NCI-H226 (cell line): ENCODE data around the gene PIEZO1.

Experiments used
- DNase-seq: peaks from one replicate; pipeline ENCODE4 v3.0.0-alpha.2; 2015

The PIEZO1 gene

GRCh38 chr16:88699180-88699579 is 85.8 kb downstream of the PIEZO1 start:
- no peak for DNase-seq

- no peak for DNase-seq
Observed at GRCh38 chr16:88698646-88699045, 86.4 kb downstream of the PIEZO1 start.

DNA sequence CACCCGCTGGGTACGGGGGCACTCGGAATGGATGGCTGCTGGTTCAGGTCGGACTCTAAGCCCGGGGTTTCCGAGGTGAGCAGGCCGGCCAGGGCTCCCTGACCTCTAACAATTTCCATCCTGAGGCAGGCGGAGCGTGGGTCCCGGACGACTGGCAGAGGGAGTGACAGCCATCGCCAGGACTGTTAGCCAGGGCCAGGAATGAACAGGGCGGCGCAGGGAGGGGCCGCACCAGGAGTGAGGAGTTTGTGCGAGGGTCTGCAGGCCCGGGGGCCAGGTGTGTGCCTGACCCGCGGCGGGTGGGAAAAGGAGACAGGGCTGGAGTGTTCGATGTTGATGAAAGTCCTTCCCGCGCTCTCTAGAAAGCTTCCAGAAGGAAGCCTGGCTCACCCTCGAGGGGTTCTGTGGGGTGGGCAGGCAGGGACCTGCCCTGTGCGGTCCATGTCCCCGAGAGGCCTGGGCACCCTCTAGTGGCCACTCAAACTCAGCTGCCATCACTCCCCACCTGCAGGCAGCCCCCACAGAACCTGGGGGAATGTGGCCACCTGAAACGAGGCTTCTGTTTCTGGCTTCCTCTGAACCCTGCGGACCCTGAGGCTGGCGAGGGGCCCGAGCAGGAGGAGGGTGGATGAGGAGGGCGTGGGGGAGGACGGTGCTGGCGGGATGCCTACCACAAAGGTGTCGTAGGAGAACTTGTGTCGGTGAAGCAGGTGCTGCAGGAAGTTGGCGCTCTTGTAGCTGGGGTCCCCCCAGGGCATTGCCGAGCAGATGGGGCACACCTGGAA is 87.0 kb downstream of the PIEZO1 start:
- DNase-seq = no peak

DNA sequence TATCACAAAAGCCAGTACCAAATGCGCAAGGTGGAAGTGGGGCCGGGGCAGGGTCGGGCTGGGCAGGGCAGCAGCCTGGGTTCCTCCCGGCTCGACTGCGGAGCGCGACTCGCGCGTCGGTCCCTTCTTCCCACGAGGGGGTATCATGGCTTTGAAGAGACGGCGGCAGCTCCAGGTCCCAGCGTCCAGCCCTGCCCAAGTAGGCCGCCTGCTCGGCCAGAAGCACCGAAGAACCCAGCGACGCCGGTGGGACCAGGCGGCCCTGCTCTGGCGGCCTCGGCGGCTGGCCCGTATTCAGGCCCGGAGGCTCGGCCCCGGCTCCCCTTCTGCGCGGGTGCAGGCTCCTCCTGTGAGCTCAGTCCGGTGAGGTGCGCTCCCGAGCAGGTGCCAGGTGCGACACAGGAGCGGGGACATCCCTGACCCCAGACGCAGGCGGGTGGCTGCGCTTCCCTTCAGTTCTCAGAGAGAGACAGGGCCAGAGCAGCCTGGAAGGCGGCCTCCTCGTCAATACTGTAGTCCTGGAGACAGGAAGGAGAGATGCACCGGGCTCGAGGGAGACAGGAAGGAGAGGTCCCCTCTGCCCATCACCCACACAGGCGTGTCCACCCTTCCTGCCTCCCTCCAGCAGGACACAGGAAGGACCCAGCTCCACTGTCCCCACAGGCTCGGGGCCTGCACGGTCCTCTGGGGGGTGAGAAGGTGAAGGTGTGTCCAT is 87.7 kb downstream of the PIEZO1 start:
- no peak for DNase-seq

DNA sequence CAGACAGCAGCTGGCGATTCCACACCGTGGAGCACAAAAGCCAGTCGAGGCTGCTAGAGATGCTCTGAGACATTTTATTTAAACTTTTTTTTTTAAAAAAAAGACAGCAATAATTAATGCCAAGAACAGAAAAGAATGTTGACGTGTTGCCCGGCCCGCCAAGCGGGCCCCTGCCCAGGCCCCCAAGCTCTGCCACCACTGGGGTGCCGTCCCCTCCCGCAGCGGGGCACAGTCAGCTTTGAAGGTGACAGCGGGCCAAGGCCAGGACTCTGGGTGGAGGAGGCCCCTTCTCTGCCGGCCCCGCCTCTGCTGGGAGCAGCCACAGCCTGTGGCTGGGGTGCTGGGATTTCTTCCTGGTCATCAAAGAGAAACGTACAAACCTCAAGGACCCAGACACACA is 88.6 kb downstream of the PIEZO1 start:
- DNase-seq = no peak

- DNase-seq = no peak
Observed at GRCh38 chr16:88695753-88696152, 89.3 kb downstream of the PIEZO1 start.

- no peak for DNase-seq
Observed at GRCh38 chr16:88695218-88695617, 89.8 kb downstream of the PIEZO1 start.

GRCh38 chr16:88694221-88695087 is 90.6 kb downstream of the PIEZO1 start:
- DNase-seq = no peak

- no peak for DNase-seq
Observed at GRCh38 chr16:88693420-88694177, 91.4 kb downstream of the PIEZO1 start.

GRCh38 chr16:88692861-88693260 is 92.2 kb downstream of the PIEZO1 start:
- DNase-seq = no peak

DNA sequence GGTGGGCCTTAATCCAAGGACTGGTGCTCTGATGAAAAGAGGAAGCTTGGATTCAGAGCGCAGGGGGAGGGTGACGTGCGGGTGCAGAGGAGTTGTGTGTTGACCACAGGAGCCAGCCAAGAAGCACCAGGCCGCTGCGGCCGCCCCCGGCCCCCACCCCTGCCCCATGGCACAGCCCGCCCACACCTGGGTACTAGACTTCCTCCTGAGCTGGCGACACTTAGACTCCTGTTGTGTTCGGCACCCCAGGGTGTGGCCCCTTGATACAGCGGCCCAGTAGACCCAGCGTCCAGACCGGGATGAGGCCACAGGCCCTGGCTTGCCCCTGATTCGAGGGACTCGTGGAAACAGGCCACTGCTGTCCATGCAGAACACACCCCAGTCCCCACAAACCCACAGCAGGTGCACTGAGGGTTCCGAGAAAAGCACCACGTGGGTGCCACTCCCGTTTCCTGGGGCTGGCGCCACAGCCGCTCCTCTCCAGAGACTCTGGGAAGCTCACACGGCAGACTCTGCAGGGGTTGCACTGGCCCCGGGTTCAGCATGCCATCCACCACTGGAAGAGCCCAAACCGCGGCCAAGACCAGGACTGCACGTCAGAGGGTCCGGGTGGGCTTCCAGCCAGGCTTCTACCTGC is 93.0 kb downstream of the PIEZO1 start:
- no peak for DNase-seq

DNA sequence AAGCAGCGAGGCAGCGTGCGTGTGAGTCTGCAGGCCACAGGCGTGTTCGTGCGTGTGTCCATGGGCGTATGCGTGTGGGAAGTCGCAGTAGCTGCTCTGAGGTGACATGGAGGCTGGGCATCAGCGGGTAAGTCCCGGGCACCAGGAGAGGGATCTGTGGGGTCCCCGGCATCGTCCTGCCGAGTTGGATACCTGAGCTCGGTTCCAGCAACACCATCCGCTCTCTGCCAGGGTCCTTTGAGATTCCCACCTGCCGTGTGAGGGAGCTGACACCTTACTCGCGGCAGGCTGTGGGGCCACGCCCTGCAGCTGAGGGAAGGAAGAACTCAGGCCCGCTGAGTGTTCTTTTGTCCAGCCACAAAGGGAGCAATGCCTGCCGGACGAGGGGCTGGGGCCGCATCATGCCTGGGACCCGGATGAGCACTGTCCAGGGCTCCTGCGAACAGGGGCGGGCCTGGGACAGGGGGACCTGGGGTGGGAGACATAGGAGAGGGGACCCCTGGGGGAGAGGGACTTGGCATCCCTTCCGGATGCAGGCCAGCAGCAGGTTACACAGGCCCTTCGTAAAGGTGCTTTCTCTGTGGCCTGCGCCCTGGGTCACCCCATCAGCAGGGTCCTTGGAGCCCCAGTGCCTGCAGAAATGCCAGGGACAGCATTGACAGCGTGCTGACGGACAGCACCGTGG is 93.7 kb downstream of the PIEZO1 start:
- DNase-seq = no peak

GRCh38 chr16:88690341-88691128 is 94.5 kb downstream of the PIEZO1 start:
- DNase-seq = no peak

- DNase-seq = peak; percentile 75
Observed at GRCh38 chr16:88688013-88688778, 96.8 kb downstream of the PIEZO1 start.

DNA sequence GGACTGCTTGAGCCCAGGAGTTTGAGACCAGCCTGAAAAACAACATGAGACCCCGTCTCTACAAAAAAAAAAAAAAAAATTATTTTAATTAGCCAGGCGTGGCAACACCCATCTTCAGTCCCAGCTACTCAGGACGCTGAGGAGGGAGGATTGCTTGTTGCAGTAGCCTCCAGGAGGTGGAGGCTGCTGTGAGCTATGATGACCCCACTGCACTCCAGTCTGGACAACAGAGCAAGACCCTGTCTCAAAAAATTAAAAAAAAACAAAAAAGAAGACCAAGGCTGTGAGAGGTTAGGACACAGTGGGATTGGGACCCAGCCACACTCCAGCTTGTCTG is 97.4 kb downstream of the PIEZO1 start:
- DNase-seq = no peak

DNA sequence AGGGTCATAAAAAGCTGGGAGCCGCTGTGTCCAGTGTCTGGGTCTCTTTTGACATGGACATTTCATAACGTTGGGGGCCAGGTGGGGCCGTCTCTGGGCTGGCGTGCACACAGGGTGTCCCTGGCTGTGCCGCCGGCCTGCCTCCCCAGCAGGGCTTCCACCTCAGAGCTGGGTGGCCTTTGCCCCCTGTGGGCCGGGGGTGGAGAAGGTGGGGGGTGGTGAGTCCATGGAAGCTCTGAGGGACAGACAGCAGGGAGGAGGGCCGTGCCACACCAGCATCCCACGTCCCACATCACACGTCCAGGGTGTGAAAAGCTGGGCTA is 97.8 kb downstream of the PIEZO1 start:
- no peak for DNase-seq

DNA sequence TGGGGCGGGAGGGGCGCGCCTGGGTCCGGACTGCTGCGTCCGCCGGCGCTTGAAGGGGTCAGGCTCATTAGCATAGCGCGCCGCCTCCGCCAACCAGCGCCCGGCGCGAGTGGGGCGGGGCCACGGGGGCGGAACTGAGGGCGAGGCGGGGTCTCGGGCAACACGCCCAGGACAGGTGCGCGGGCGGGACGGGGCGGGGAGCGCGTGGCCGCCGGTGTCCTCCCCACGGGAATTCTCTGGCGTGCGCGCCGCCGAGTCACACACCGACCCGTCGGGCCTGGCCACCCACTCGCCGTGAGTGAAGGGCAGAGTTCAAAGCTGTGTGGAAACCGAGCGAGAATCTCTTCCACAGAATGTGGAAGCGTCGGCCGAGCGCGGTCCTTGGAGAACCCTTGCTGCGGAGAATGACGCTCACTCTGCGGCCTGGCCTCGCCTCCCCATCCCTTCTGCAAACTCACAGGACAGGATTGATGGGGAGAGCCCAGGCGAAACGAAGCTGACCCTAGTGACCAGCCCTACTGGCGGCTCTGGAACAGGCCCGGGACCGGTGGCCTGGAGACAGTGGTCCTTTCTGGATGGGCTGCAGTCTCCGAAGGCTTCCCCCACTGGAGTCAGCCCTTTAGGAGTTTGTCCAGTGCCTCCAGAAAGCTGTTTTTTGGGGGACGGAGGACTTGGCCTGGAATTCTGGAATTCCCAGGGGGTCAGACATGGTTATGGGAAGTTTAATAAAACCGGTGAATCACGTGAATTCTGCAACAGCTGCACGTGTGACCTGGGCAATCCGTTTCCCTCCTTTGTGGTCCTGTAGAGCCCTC is 98.4 kb downstream of the PIEZO1 start, which contains the start of gene SNAI3:
TSS of gene SNAI3 (minus strand) at position 69 of the 815 bp plus-strand sequence. CDS start 101 bp downstream, outside the sequence.
- DNase-seq = peak; percentile 78

DNA sequence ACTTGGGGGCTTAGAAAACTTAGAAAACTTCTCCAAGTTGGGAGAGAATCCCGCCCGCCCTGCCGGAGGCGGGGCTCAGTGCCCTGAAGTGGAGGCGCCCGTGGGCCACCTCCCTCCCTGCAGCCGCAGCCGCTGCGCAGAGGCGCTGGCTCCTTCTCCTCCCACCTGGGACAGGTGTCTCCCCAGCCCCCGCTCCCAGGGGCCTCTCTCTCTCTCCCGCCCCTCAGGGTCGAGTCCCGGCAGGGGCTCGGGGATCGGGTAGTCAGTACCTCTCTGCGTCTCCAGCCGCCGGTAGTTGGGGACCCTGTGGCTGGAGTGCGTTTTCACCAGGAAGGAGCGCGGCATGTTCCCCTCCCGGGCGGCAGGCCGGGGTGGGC is 99.0 kb downstream of the PIEZO1 start:
- DNase-seq = no peak
